22Rv1 (cell line): ENCODE data around the gene SCAND1.

ENCODE experiments used
- H3K27ac ChIP-seq: fragments of 450-650 bp; 2 replicates; pipeline ENCODE4 v1.5.1; 2017
- ZFX ChIP-seq: fragments of 450-650 bp; IDR thresholded peaks from 2 replicates; pipeline ENCODE4 v1.6.1; 2017; ENCODE audit warnings: antibody characterized with exemption, borderline replicate concordance
- TF ChIP-seq, protein P1 (sequence below): fragments of 450-650 bp; IDR thresholded peaks from 2 replicates; pipeline ENCODE4 v1.5.1; 2017; ENCODE audit warnings: mild to moderate bottlenecking

Gene SCAND1

GRCh38 chr20:35954907-35955251 is 577 bp upstream of the SCAND1 start:
- H3K27ac ChIP-seq, result peak overlapping the region; percentile 100
- TF ChIP-seq ZFX, result no peak

DNA sequence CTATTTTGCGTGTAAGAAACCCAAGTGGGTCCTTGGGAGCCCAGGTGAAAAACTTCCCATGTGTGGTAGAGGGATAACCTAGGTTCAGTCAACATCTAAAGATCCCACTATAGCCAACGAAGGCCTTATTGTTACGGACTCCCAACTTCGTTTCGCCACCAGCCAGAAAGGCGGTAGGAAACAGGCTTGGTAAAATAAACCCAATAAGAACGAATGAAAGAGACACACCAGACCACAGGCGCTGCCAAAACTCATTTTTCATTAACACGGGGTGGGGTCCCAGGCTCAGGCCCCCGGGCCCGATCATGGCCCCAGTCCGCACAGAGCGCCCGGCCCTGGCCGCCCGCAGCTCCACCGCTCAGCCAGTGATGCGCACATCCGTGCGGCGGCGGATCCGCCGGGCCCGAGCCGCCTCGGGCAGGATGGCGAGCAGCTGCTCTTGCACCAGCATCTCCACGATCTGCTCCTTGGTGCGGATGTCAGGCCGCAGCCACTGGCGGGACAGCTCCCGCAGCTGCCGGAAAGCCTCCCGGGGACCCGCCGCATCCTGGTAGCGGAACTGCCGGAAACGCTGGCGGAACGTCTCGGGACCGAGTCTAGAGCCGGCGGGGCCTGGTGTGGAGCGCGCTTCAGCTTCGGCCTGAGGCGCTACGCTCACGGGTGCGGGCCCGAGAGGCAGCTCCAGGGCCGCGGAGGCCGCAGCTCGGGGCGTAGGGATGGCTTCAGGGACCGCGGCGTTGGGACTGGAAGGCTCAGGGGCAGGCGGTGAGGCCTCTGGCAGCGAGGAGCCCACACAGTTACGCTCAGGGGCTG is 709 bp downstream of the SCAND1 start:
- TF ChIP-seq ZFX, result no peak
- TF ChIP-seq, protein P1, sequence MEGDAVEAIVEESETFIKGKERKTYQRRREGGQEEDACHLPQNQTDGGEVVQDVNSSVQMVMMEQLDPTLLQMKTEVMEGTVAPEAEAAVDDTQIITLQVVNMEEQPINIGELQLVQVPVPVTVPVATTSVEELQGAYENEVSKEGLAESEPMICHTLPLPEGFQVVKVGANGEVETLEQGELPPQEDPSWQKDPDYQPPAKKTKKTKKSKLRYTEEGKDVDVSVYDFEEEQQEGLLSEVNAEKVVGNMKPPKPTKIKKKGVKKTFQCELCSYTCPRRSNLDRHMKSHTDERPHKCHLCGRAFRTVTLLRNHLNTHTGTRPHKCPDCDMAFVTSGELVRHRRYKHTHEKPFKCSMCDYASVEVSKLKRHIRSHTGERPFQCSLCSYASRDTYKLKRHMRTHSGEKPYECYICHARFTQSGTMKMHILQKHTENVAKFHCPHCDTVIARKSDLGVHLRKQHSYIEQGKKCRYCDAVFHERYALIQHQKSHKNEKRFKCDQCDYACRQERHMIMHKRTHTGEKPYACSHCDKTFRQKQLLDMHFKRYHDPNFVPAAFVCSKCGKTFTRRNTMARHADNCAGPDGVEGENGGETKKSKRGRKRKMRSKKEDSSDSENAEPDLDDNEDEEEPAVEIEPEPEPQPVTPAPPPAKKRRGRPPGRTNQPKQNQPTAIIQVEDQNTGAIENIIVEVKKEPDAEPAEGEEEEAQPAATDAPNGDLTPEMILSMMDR, result no peak
- H3K27ac ChIP-seq, result peak overlapping the region; percentile 100

- peak overlapping the region; percentile 100 for H3K27ac ChIP-seq
- TF ChIP-seq, protein P1, result no peak
- no peak for TF ChIP-seq ZFX
These were observed 1.6 kb downstream of the SCAND1 start for GRCh38 chr20:35952480-35953386.

- H3K27ac ChIP-seq, result peak overlapping the region; percentile 100
These were observed 2.2 kb downstream of the SCAND1 start for GRCh38 chr20:35952080-35952479.

DNA sequence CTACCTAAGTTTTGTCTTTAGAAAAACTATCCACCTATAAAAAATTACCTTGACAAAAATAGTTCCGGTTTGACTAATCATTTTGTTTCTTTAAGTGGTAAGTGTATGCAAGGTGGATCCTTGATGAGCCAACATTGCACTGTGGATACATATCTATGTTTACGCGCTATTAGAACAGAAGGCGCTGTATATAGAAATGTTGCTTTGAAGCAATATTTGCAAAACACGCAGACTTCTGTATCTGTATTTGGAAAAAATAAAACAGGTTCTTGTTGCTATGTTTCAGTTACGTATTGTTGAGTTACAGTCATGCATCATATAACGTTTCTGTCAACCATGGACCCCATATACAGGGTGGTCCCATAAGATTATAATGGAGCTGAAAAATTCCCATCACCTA is 4.2 kb downstream of the SCAND1 start:
- H3K27ac ChIP-seq, result no peak overlapping the region
- TF ChIP-seq, protein P1, result no peak
- no peak for TF ChIP-seq ZFX

DNA sequence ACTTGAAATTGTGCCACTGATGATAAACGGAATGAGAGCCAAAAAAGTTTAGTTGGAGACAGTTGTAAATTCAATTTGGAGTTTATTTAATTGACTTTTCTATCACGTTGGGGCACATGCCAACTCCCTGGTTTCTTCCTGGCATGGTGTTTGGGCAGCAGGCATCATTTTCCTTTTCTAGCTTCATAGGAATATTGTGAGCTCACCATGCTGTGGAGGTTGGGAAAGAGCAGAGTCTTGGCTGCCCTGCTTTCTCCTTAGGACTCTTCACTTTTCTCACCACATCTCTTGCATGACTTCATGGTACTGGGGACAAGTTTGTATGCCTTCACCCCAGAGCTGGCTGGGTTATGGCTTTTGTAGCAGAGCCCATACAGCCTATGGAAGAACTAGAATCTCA is 6.4 kb downstream of the SCAND1 start:
- no peak for TF ChIP-seq ZFX
- TF ChIP-seq, protein P1, result no peak
- H3K27ac ChIP-seq, result peak overlapping the region; percentile 25

DNA sequence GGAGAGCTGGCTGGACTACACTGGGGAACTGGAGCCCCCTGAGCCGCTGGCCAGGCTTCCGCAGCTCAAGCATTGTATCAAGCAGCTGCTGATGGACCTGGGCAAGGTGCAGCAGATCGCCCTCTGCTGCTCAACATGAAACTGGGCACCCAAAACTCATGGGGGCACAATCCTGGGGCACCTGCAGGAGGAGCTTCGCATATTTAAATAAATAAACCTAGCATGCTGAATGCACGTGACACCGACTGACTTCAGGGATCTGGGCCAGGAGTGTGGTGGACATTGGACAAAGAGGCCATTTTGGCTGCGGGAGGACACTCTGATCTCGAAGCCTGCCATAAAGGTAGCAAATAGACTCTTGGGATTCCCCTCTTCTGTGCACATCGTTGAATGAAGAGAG is 6.8 kb downstream of the SCAND1 start:
- no peak overlapping the region for H3K27ac ChIP-seq
- TF ChIP-seq ZFX, result no peak
- TF ChIP-seq, protein P1, result peak; percentile 50

GRCh38 chr20:35942243-35942642 is 12.1 kb downstream of the SCAND1 start:
- TF ChIP-seq, protein P1, result no peak
- no peak for TF ChIP-seq ZFX
- H3K27ac ChIP-seq, result no peak overlapping the region
